Measurements from ENCODE around the gene TMEM239. TPM values are rescaled to one million over a fixed set of nuclear protein-coding genes. Genes with fewer than 3 reads are reported as not detected.
"Not testable (repeated sequence)": the region's sequence is repeated elsewhere in the genome, so short reads cannot be mapped to it uniquely, and the experiment has no call there.

TMEM239 gene
- total and polyA plus RNA-seq, 4 donors = not detected

DNA sequence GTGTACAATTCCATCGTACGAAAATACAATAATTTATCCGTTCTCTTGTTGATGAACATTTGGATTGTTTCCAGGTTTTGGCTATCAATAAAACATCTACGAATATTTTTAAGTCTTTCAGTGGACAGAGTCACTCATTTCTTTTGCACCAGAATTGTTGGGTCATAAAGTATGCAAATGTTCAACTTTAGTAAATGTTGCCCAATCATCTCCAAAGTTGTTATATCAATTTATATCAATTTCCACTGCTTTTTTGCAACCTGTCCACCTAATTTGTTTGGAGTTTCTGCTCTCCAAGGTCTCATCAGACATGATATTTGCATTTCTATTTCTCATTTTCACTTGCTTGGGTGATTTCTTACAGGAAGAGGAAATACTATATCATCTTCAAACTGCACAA lies 10.5 kb downstream of the TMEM239 start:
- Histone ChIP-seq H3K4me1 (ENCODE audit: control insufficient read depth in 4 of 4, insufficient read depth in 4 of 4, low read length in 3 of 4) (no peaks in the 10 kb centered on the region), H3K27me3 (ENCODE audit: control insufficient read depth in 4 of 4, insufficient read depth in 4 of 4, low read length in 3 of 4) (no peaks in the 10 kb centered on the region), H3K27ac (ENCODE audit: low read depth in 1 of 2, low read length in 2 of 2) (no peak overlapping the region), H3K36me3 (ENCODE audit: control insufficient read depth in 4 of 4, insufficient read depth in 3 of 4, low read depth in 1 of 4, low read length in 3 of 4) (no peaks in the 10 kb centered on the region), H3K4me3 (ENCODE audit: low read depth in 1 of 3, low read length in 3 of 3) (no peak overlapping the region), H3K9me3 (ENCODE audit: control insufficient read depth in 4 of 4, low read length in 3 of 4) (no peaks in the 10 kb centered on the region), H3K9ac (ENCODE audit: low read depth in 1 of 2, low read length in 2 of 2) (no peak overlapping the region)
- WGBS = 83% methylated on average over 4 of the region's 4 CpGs
- DNase-seq (ENCODE audit: low spot score) = no peak
- no peak for TF ChIP-seq HNF4A (conservative IDR thresholded peaks at IDR 0.05)
- TF ChIP-seq NR2F2 (IDR thresholded peaks at IDR 0.05) = no peak
- TF ChIP-seq, protein P1, sequence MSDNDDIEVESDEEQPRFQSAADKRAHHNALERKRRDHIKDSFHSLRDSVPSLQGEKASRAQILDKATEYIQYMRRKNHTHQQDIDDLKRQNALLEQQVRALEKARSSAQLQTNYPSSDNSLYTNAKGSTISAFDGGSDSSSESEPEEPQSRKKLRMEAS (IDR thresholded peaks at IDR 0.05) = no peak

DNA sequence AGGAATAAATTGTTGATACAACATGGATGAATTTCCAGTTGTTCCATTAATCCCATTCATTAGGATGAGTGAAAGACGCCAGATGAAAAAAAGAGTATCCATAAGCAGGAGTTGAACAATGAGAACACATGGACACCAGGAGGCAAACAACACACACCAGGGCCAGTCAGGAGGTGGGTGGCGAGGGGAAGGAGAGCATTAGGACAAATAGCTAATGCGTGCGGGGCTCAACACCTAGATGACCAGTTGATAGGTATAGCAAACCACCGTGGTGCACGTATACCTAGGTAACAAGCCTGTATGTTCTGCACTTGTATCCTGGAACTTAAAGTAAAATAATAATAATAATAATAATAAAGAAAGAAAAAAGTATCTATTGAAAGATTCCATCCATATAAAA lies 13.2 kb downstream of the TMEM239 start:
- H3K27me3 ChIP-seq (ENCODE audit: control insufficient read depth in 4 of 4, insufficient read depth in 4 of 4, low read length in 3 of 4) = no peaks in the 10 kb centered on the region
- no peak for DNase-seq (ENCODE audit: low spot score)
- no peak overlapping the region for H3K9ac ChIP-seq (ENCODE audit: low read depth in 1 of 2, low read length in 2 of 2)
- no peak overlapping the region for H3K4me3 ChIP-seq (ENCODE audit: low read depth in 1 of 3, low read length in 3 of 3)
- H3K27ac ChIP-seq (ENCODE audit: low read depth in 1 of 2, low read length in 2 of 2) = no peak overlapping the region
- H3K36me3 ChIP-seq (ENCODE audit: control insufficient read depth in 4 of 4, insufficient read depth in 3 of 4, low read depth in 1 of 4, low read length in 3 of 4) = no peaks in the 10 kb centered on the region
- WGBS = 77% methylated on average over 6 of the region's 6 CpGs
- no peaks in the 10 kb centered on the region for H3K9me3 ChIP-seq (ENCODE audit: control insufficient read depth in 4 of 4, low read length in 3 of 4)
- H3K4me1 ChIP-seq (ENCODE audit: control insufficient read depth in 4 of 4, insufficient read depth in 4 of 4, low read length in 3 of 4) = no peaks in the 10 kb centered on the region
- TF ChIP-seq, protein P2, sequence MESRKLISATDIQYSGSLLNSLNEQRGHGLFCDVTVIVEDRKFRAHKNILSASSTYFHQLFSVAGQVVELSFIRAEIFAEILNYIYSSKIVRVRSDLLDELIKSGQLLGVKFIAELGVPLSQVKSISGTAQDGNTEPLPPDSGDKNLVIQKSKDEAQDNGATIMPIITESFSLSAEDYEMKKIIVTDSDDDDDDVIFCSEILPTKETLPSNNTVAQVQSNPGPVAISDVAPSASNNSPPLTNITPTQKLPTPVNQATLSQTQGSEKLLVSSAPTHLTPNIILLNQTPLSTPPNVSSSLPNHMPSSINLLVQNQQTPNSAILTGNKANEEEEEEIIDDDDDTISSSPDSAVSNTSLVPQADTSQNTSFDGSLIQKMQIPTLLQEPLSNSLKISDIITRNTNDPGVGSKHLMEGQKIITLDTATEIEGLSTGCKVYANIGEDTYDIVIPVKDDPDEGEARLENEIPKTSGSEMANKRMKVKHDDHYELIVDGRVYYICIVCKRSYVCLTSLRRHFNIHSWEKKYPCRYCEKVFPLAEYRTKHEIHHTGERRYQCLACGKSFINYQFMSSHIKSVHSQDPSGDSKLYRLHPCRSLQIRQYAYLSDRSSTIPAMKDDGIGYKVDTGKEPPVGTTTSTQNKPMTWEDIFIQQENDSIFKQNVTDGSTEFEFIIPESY (IDR thresholded peaks at IDR 0.05) = no peak
- TF ChIP-seq RXRA (IDR thresholded peaks at IDR 0.05) (no peak), YY1 (IDR thresholded peaks at IDR 0.05) (no peak), HNF4A (conservative IDR thresholded peaks at IDR 0.05) (no peak), EGR1 (IDR thresholded peaks at IDR 0.05; ENCODE audit: low read depth in 2 of 2) (no peak), FOXA2 (IDR thresholded peaks at IDR 0.05) (no peak), SP1 (IDR thresholded peaks at IDR 0.05) (no peak)
- TF ChIP-seq, protein P3, sequence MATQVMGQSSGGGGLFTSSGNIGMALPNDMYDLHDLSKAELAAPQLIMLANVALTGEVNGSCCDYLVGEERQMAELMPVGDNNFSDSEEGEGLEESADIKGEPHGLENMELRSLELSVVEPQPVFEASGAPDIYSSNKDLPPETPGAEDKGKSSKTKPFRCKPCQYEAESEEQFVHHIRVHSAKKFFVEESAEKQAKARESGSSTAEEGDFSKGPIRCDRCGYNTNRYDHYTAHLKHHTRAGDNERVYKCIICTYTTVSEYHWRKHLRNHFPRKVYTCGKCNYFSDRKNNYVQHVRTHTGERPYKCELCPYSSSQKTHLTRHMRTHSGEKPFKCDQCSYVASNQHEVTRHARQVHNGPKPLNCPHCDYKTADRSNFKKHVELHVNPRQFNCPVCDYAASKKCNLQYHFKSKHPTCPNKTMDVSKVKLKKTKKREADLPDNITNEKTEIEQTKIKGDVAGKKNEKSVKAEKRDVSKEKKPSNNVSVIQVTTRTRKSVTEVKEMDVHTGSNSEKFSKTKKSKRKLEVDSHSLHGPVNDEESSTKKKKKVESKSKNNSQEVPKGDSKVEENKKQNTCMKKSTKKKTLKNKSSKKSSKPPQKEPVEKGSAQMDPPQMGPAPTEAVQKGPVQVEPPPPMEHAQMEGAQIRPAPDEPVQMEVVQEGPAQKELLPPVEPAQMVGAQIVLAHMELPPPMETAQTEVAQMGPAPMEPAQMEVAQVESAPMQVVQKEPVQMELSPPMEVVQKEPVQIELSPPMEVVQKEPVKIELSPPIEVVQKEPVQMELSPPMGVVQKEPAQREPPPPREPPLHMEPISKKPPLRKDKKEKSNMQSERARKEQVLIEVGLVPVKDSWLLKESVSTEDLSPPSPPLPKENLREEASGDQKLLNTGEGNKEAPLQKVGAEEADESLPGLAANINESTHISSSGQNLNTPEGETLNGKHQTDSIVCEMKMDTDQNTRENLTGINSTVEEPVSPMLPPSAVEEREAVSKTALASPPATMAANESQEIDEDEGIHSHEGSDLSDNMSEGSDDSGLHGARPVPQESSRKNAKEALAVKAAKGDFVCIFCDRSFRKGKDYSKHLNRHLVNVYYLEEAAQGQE (IDR thresholded peaks at IDR 0.05) = no peak
- TF ChIP-seq, protein P1 (IDR thresholded peaks at IDR 0.05) = no peak

DNA sequence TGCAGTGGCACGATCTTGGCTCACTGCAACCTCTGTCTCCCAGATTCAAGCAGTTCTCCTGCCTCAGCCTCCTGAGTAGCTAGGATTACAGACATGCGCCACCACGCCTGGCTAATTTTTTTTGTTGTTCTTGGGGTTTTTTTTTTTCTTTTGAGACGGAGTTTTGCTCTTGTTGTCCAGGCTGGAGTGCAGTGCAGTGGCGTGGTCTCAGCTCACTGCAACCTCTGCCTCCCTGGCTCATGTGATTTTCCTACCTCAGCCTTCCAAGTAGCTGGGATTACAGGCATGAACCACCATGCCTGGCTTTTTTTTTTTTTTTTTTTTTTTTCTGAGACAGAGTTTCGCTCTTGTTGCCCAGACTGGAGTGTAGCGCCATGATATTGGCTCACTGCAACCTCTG lies 15.0 kb downstream of the TMEM239 start:
- not testable (repeated sequence) for H3K27ac ChIP-seq (ENCODE audit: low read depth in 1 of 2, low read length in 2 of 2); H3K9ac ChIP-seq (ENCODE audit: low read depth in 1 of 2, low read length in 2 of 2); DNase-seq (ENCODE audit: low spot score); H3K4me3 ChIP-seq (ENCODE audit: low read depth in 1 of 3, low read length in 3 of 3); H3K27me3 ChIP-seq (ENCODE audit: control insufficient read depth in 4 of 4, insufficient read depth in 4 of 4, low read length in 3 of 4); H3K4me1 ChIP-seq (ENCODE audit: control insufficient read depth in 4 of 4, insufficient read depth in 4 of 4, low read length in 3 of 4); H3K36me3 ChIP-seq (ENCODE audit: control insufficient read depth in 4 of 4, insufficient read depth in 3 of 4, low read depth in 1 of 4, low read length in 3 of 4); H3K9me3 ChIP-seq (ENCODE audit: control insufficient read depth in 4 of 4, low read length in 3 of 4)
- 88% methylated on average over 7 of the region's 7 CpGs for WGBS

Data from liver (tissue), 9 donors.